Tibial nerve (tissue), 4 donors: Measurements from ENCODE around the gene M1AP. TPM values are rescaled to one million over a fixed set of nuclear protein-coding genes. Genes with fewer than 3 reads are reported as not detected.

Source experiments
- DNase-seq, 2 donors: peaks; one replicate each; pipeline ENCODE4 v3.0.0-alpha.2; 2019; ENCODE audit warnings: low spot score in 2 of 2
- H3K27ac ChIP-seq, 4 donors: fragments of 200-600 bp; sonication (generic) in 3 of 4; one replicate each; pipeline ENCODE4 v1.5.1; 2017 to 2019; ENCODE audit warnings: mild to moderate bottlenecking in 1 of 4
- H3K27me3 ChIP-seq, 2 donors: fragments of 200-600 bp; sonication (generic) in 1 of 2; one replicate each; pipeline versions ENCODE4 v1.5.1 to v1.6.0; 2017 to 2019
- H3K36me3 ChIP-seq, 3 donors: fragments of 200-600 bp; sonication (generic); one replicate each; pipeline ENCODE4 v1.5.1; 2018 to 2019
- H3K4me1 ChIP-seq, 4 donors: fragments of 200-600 bp; sonication (generic) in 3 of 4; one replicate each; pipeline ENCODE4 v1.5.1; 2017 to 2019
- H3K4me3 ChIP-seq, 4 donors: fragments of 200-600 bp; sonication (generic) in 3 of 4; one replicate each; pipeline ENCODE4 v1.5.1; 2017 to 2019; ENCODE audit warnings: mild to moderate bottlenecking in 1 of 4, moderate library complexity in 1 of 4
- H3K9me3 ChIP-seq, 4 donors: fragments of 200-600 bp; sonication (generic) in 3 of 4; one replicate each; pipeline ENCODE4 v1.5.1; 2017 to 2019
- CTCF ChIP-seq, 5 experiments: fragments of 200-600 bp in 3 of 5; fragments of 450-650 bp in 2 of 5; sonication (generic) in 3 of 5; IDR thresholded peaks; one replicate each; pipeline ENCODE4 v1.5.1; 2016 to 2019; ENCODE audit warnings: antibody characterized with exemption in 5 of 5, mild to moderate bottlenecking in 3 of 5, moderate library complexity in 2 of 5
- EP300 ChIP-seq, 2 donors: sonication (generic); formaldehyde crosslinking; IDR thresholded peaks; one replicate each; pipeline ENCODE4 v1.6.1; 2017; ENCODE audit warnings: antibody characterized with exemption in 2 of 2, mild to moderate bottlenecking in 1 of 2
- POLR2A ChIP-seq, 2 donors: fragments of 450-650 bp; IDR thresholded peaks; one replicate each; pipeline ENCODE4 v1.6.1; 2017; ENCODE audit warnings: antibody characterized with exemption in 2 of 2, mild to moderate bottlenecking in 2 of 2, moderate library complexity in 2 of 2
- WGBS, 2 donors: methylation state at CpG; one replicate each; pipeline ENCODE4 v1.1.5; 2018; 5-methylcytosine and 5-hydroxymethylcytosine counted together
- total RNA-seq, 4 donors: library from RNA; depleted of rRNA; stranded (reverse); fragments of >200 nt; gene quantifications; one replicate each; pipeline ENCODE4 v1.1.0, GENCODE V29; 2016

The M1AP gene
- total RNA-seq, 4 donors from 2014 or later, result 0.21 TPM; not detected in 3

GRCh38 chr2:74673826-74674528, 25.8 kb upstream of the M1AP start:
- Histone ChIP-seq H3K27me3 (no peaks in the 10 kb centered on the region), H3K4me3 (no peak overlapping the region), H3K4me1 (no peaks in the 10 kb centered on the region), H3K9me3 (no peaks in the 10 kb centered on the region), H3K27ac (no peak overlapping the region), H3K36me3 (peaks cover 2 to 64% (median 14%) of the 10 kb centered on the region in 3 donors)
- no peak for DNase-seq
- no peak for TF ChIP-seq EP300 (IDR thresholded peaks at IDR 0.05)
- no peak for TF ChIP-seq POLR2A (IDR thresholded peaks at IDR 0.05)
- no peak for TF ChIP-seq CTCF (IDR thresholded peaks at IDR 0.05)
- WGBS, 2 donors, result 74 to 81% methylated on average over 7 of the region's 7 CpGs

GRCh38 chr2:74671479-74671878, 23.3 kb upstream of the M1AP start:
- no peaks in the 10 kb centered on the region for H3K4me1 ChIP-seq
- H3K4me3 ChIP-seq, result no peak overlapping the region
- no peaks in the 10 kb centered on the region for H3K27me3 ChIP-seq
- H3K27ac ChIP-seq, result no peak overlapping the region
- no peaks in the 10 kb centered on the region for H3K9me3 ChIP-seq
- TF ChIP-seq CTCF (IDR thresholded peaks at IDR 0.05), result no peak
- TF ChIP-seq POLR2A (IDR thresholded peaks at IDR 0.05), result no peak
- TF ChIP-seq EP300 (IDR thresholded peaks at IDR 0.05), result no peak
- no peak for DNase-seq
- H3K36me3 ChIP-seq, result peaks cover 2 to 56% (median 11%) of the 10 kb centered on the region in 3 donors

GRCh38 chr2:74670263-74670662, 22.1 kb upstream of the M1AP start:
- Histone ChIP-seq H3K36me3 (peaks cover 0 to 44% (median 0%) of the 10 kb centered on the region in 3 donors), H3K4me1 (no peaks in the 10 kb centered on the region), H3K27ac (no peak overlapping the region), H3K27me3 (no peaks in the 10 kb centered on the region), H3K4me3 (no peak overlapping the region), H3K9me3 (no peaks in the 10 kb centered on the region)
- WGBS, 2 donors, result 86 to 87% methylated on average over 7 of the region's 7 CpGs
- TF ChIP-seq EP300 (IDR thresholded peaks at IDR 0.05), result no peak
- no peak for TF ChIP-seq POLR2A (IDR thresholded peaks at IDR 0.05)
- no peak for TF ChIP-seq CTCF (IDR thresholded peaks at IDR 0.05)
- no peak for DNase-seq

GRCh38 chr2:74668087-74668486, 20.0 kb upstream of the M1AP start:
- 86 to 100% methylated on average over 1 of the region's 1 CpG for WGBS, 2 donors
- no peak for DNase-seq
- Histone ChIP-seq H3K36me3 (peaks cover 0 to 29% (median 0%) of the 10 kb centered on the region in 3 donors), H3K27ac (no peak overlapping the region), H3K4me1 (no peaks in the 10 kb centered on the region), H3K4me3 (no peak overlapping the region), H3K27me3 (no peaks in the 10 kb centered on the region), H3K9me3 (no peaks in the 10 kb centered on the region)
- TF ChIP-seq EP300 (IDR thresholded peaks at IDR 0.05), result no peak
- no peak for TF ChIP-seq CTCF (IDR thresholded peaks at IDR 0.05)
- TF ChIP-seq POLR2A (IDR thresholded peaks at IDR 0.05), result no peak

- peaks cover 0 to 56% (median 0%) of the 10 kb centered on the region in 3 donors for H3K36me3 ChIP-seq
- no peak for DNase-seq
- no peak overlapping the region for H3K4me3 ChIP-seq
- WGBS, 2 donors, result 57 to 61% methylated on average over 2 of the region's 2 CpGs
- no peak overlapping the region for H3K27ac ChIP-seq
- TF ChIP-seq POLR2A (IDR thresholded peaks at IDR 0.05) (no peak), EP300 (IDR thresholded peaks at IDR 0.05) (no peak), CTCF (IDR thresholded peaks at IDR 0.05) (no peak)
- peaks cover 0 to 6% (median 3%) of the 10 kb centered on the region in 4 donors for H3K4me1 ChIP-seq
- H3K9me3 ChIP-seq, result no peaks in the 10 kb centered on the region
- no peaks in the 10 kb centered on the region for H3K27me3 ChIP-seq
Measured at GRCh38 chr2:74659462-74659861, 11.3 kb upstream of the M1AP start.
